ENCODE data around the gene LILRA1. TPM values are rescaled to one million over a fixed set of nuclear protein-coding genes. Genes with fewer than 3 reads are reported as not detected.
"Not testable (repeated sequence)": the region's sequence is repeated elsewhere in the genome, so short reads cannot be mapped to it uniquely, and the experiment has no call there.

Gene LILRA1
- total RNA-seq, 2 experiments from 2014 or later, result not detected

GRCh38 chr19:54620464-54620863 lies 27.0 kb downstream of the LILRA1 start:
- CTCF ChIA-PET, result no interaction called here
- POLR2A ChIA-PET, result no interaction called here

- POLR2A ChIA-PET, result no interaction called here
- CTCF ChIA-PET, result no interaction called here
Measured at GRCh38 chr19:54622431-54622830, 29.0 kb downstream of the LILRA1 start.

- CTCF ChIA-PET, POLR2A ChIA-PET: not testable (repeated sequence)
Measured at GRCh38 chr19:54624234-54624633, 30.8 kb downstream of the LILRA1 start.

GRCh38 chr19:54624934-54625730 lies 31.7 kb downstream of the LILRA1 start:
- POLR2A ChIA-PET, CTCF ChIA-PET: not testable (repeated sequence)

GRCh38 chr19:54626757-54627156 lies 33.3 kb downstream of the LILRA1 start:
- CTCF ChIA-PET, result no interaction called here
- POLR2A ChIA-PET, result no interaction called here

GRCh38 chr19:54627912-54628311 lies 34.5 kb downstream of the LILRA1 start:
- CTCF ChIA-PET, result not testable (repeated sequence)
- POLR2A ChIA-PET, result interaction anchor here (0.6 kb wide), 1 partner anchor 418 kb away, joined by 5 read pairs; no protein-coding TSS in a partner anchor

GRCh38 chr19:54630262-54630661 lies 36.8 kb downstream of the LILRA1 start, which contains the start of gene LILRB1:
LILRB1 (plus strand) TSS chr19:54630484; CDS start chr19:54631074, 590 bp downstream.
- POLR2A ChIA-PET, CTCF ChIA-PET: not testable (repeated sequence)

- ChIA-PET POLR2A (no interaction called here), CTCF (no interaction called here)
Measured at GRCh38 chr19:54630782-54631181, 37.4 kb downstream of the LILRA1 start.

- POLR2A ChIA-PET, CTCF ChIA-PET: not testable (repeated sequence)
Measured at GRCh38 chr19:54631489-54632337, 38.3 kb downstream of the LILRA1 start.

GRCh38 chr19:54632517-54632916 lies 39.1 kb downstream of the LILRA1 start:
- POLR2A ChIA-PET, CTCF ChIA-PET: not testable (repeated sequence)

- CTCF ChIA-PET, result no interaction called here
- POLR2A ChIA-PET, result no interaction called here
Measured at GRCh38 chr19:54633401-54633800, 40.0 kb downstream of the LILRA1 start.

GRCh38 chr19:54636081-54636480 lies 42.6 kb downstream of the LILRA1 start:
- CTCF ChIA-PET, POLR2A ChIA-PET: not testable (repeated sequence)

- POLR2A ChIA-PET, result no interaction called here
- CTCF ChIA-PET, result no interaction called here
Measured at GRCh38 chr19:54638683-54639082, 45.3 kb downstream of the LILRA1 start.

GRCh38 chr19:54642953-54643352 lies 49.5 kb downstream of the LILRA1 start:
- POLR2A ChIA-PET, CTCF ChIA-PET: not testable (repeated sequence)

GRCh38 chr19:54643583-54643982 lies 50.2 kb downstream of the LILRA1 start:
- CTCF ChIA-PET, result not testable (repeated sequence)

GRCh38 chr19:54644056-54644455 lies 50.6 kb downstream of the LILRA1 start:
- POLR2A ChIA-PET, result no interaction called here
- CTCF ChIA-PET, result no interaction called here

More at GRCh38 chr19:54643583-54643982, 50.2 kb downstream of the LILRA1 start:
- POLR2A ChIA-PET, result not testable (repeated sequence)

GRCh38 chr19:54646331-54646841 lies 53.0 kb downstream of the LILRA1 start:
- ChIA-PET POLR2A (no interaction called here), CTCF (no interaction called here)

- POLR2A ChIA-PET, result no interaction called here
Measured at GRCh38 chr19:54648129-54648528, 54.7 kb downstream of the LILRA1 start.

GRCh38 chr19:54650108-54650655 lies 56.8 kb downstream of the LILRA1 start:
- POLR2A ChIA-PET, result no interaction called here
- CTCF ChIA-PET, result no interaction called here

More at GRCh38 chr19:54648129-54648528, 54.7 kb downstream of the LILRA1 start:
- CTCF ChIA-PET, result interaction anchor here (1.5 kb wide), 1 partner anchor 21 kb away, joined by 4 read pairs; no protein-coding TSS in a partner anchor

All from activated CD8-positive, alpha-beta memory T cell treated with anti-CD3 and anti-CD28 coated beads for 36 hours (primary cell).